K562 (cell line): ENCODE measurements around the gene NDUFAF3. TPM values are rescaled to one million over a fixed set of nuclear protein-coding genes. Genes with fewer than 3 reads are reported as not detected.

Experiments
- ATAC-seq: fragments of 200-7000 bp; cut with Tn5 transposase; 3 replicates; pipeline ENCODE4 v1.9.1; 2020; ENCODE audit warnings: moderate library complexity
- BruUV-seq: library from RNA; stranded (reverse); fragments of 400-500 nt; replicated peaks from 2 replicates; lab custom pipeline; 2021; lab: Mats Ljungman, UMichigan
- CTCF ChIA-PET: fragments of 300-600 bp; formaldehyde crosslinking; extraction: SDS; loops from one replicate; lab custom pipeline; 2021; ENCODE audit warnings: low intra/inter-chr PET ratio; lab: Yijun Ruan, JAX
- POLR2A ChIA-PET: fragments of 300-600, 350-650 bp; sonication (Branson Sonifier 250); formaldehyde crosslinking; extraction: SDS; loops from one replicate; lab custom pipeline; 2021; ENCODE audit warnings: antibody characterized with exemption, inconsistent platforms; lab: Yijun Ruan, JAX
- DNase-seq, 4 experiments: peaks; one replicate each; pipeline versions ENCODE4 v3.0.0 to v3.0.0-alpha.2; 2011 to 2018; ENCODE audit warnings: low spot score in 3 of 4, mixed read lengths in 3 of 4; ENCODE audit errors: extremely low read depth in 1 of 4
- FAIRE-seq: peaks from 2 replicates; lab custom pipeline; 2011; peaks lifted over from hg19 to GRCh38; lab: Jason Lieb, UNC
- H2AFZ ChIP-seq: 2 replicates; pipeline ENCODE4 v1.6.0; 2011; ENCODE audit warnings: low read depth, low read length, control low read depth, inconsistent platforms
- H3K27ac ChIP-seq: fragments of 200-600 bp; 3 replicates; pipeline ENCODE4 v1.8.0; 2011; ENCODE audit warnings: low read depth, mild to moderate bottlenecking, control low read depth, inconsistent platforms, low read length, moderate library complexity, mixed read lengths; ENCODE audit errors: extremely low read depth
- H3K27me3 ChIP-seq, 2 experiments: fragments of 300-600 bp in 1 of 2; 2 replicates in 1 of 2; 3 replicates in 1 of 2; pipeline versions ENCODE4 v1.6.0 to v1.8.0; 2011; ENCODE audit warnings: inconsistent platforms in 2 of 2, low read length in 2 of 2, mild to moderate bottlenecking in 1 of 2, mixed read lengths in 1 of 2, moderate library complexity in 1 of 2; ENCODE audit not compliant: control insufficient read depth in 2 of 2, insufficient read depth in 2 of 2
- H3K36me3 ChIP-seq: fragments of 300-600 bp; 3 replicates; pipeline ENCODE4 v1.8.0; 2011; ENCODE audit warnings: mild to moderate bottlenecking, low read length, inconsistent platforms; ENCODE audit not compliant: control insufficient read depth, insufficient read depth
- H3K4me1 ChIP-seq, 2 experiments: fragments of 200-600 bp in 1 of 2; replicated peaks in 1 of 2; 2 replicates in 1 of 2; 3 replicates in 1 of 2; pipeline versions ENCODE4 v1.5.1 to v1.8.0; 2011; ENCODE audit warnings: inconsistent platforms in 2 of 2, low read length in 2 of 2, mild to moderate bottlenecking in 1 of 2, mixed read lengths in 1 of 2, moderate library complexity in 1 of 2; ENCODE audit not compliant: control insufficient read depth in 2 of 2, insufficient read depth in 2 of 2
- H3K4me2 ChIP-seq: 2 replicates; pipeline ENCODE4 v1.6.1; 2011; ENCODE audit warnings: low read length, control low read depth, inconsistent platforms, mixed read lengths; ENCODE audit not compliant: insufficient read depth
- H3K4me3 ChIP-seq: fragments of 200-600 bp; sonication (generic), shearing (Covaris generic); 2 replicates; pipeline ENCODE4 v1.5.1; 2016; ENCODE audit warnings: control low read depth, inconsistent platforms
- H3K79me2 ChIP-seq: fragments of 200-600 bp; 3 replicates; pipeline ENCODE4 v1.8.0; 2011; ENCODE audit warnings: low read length, inconsistent platforms; ENCODE audit not compliant: control insufficient read depth, insufficient read depth
- H3K9ac ChIP-seq, 2 experiments: 2 replicates each; pipeline versions ENCODE4 v1.6.0 to v1.6.1; 2011; ENCODE audit warnings: low read depth in 2 of 2, low read length in 2 of 2, control low read depth in 1 of 2, inconsistent platforms in 1 of 2, mild to moderate bottlenecking in 1 of 2, mixed read lengths in 1 of 2; ENCODE audit not compliant: insufficient read depth in 1 of 2
- H3K9me1 ChIP-seq: one replicate; pipeline ENCODE4 v1.6.0; 2011; ENCODE audit warnings: inconsistent platforms, mild to moderate bottlenecking, low read length, moderate library complexity; ENCODE audit not compliant: control insufficient read depth, insufficient read depth
- H3K9me3 ChIP-seq: replicated peaks from 2 replicates; pipeline ENCODE4 v1.5.1; 2011; ENCODE audit warnings: low read depth, low read length, inconsistent platforms; ENCODE audit not compliant: control insufficient read depth, insufficient read depth
- H4K20me1 ChIP-seq: replicated peaks from 2 replicates; pipeline ENCODE4 v1.6.1; 2011; ENCODE audit warnings: low read length, inconsistent platforms, mixed read lengths; ENCODE audit not compliant: control insufficient read depth, insufficient read depth
- ADNP ChIP-seq: fragments of 200-800 bp; sonication (Bioruptor generic); IDR thresholded peaks from 2 replicates; pipeline ENCODE4 v1.6.1; 2016; ENCODE audit warnings: missing genetic modification characterization, missing compliant biosample characterization
- CC2D1A ChIP-seq: fragments of 450-650 bp; IDR thresholded peaks from 2 replicates; pipeline ENCODE4 v1.6.1; 2017; ENCODE audit warnings: mild to moderate bottlenecking
- CHD1 ChIP-seq: fragments of 200-600 bp; sonication (generic); IDR thresholded peaks from one replicate; pipeline ENCODE4 v1.6.1; 2012; ENCODE audit warnings: mild to moderate bottlenecking, moderate library complexity, low read length, inconsistent platforms
- HDAC1 ChIP-seq, 2 experiments: fragments of 450-650 bp; IDR thresholded peaks; 2 replicates each; pipeline ENCODE4 v1.6.1; 2016 to 2017; ENCODE audit warnings: inconsistent platforms in 1 of 2, mild to moderate bottlenecking in 1 of 2, moderate library complexity in 1 of 2
- MYC ChIP-seq, 2 experiments: fragments of 250-450 bp in 1 of 2; sonication (Bioruptor Pico) in 1 of 2; IDR thresholded peaks; 2 replicates each; pipeline versions ENCODE4 v1.5.1 to v1.6.1; 2012 to 2021; ENCODE audit warnings: low read depth in 2 of 2, borderline replicate concordance in 1 of 2, improper control_type of control experiment in 1 of 2, low read length in 1 of 2, mild to moderate bottlenecking in 1 of 2, moderate library complexity in 1 of 2
- NFIX ChIP-seq: fragments of 250-450 bp; sonication (Bioruptor Pico); IDR thresholded peaks from 2 replicates; pipeline ENCODE4 v1.4.0; 2020; ENCODE audit warnings: low read depth, mild to moderate bottlenecking, moderate library complexity
- PATZ1 ChIP-seq: fragments of 250-450 bp; sonication (Bioruptor Pico); IDR thresholded peaks from 2 replicates; pipeline ENCODE4 v1.5.0; 2020; ENCODE audit warnings: mild to moderate bottlenecking, borderline replicate concordance
- TFAP4 ChIP-seq: sonication (generic); formaldehyde crosslinking; IDR thresholded peaks from 2 replicates; pipeline ENCODE4 v1.8.0; 2022; ENCODE audit warnings: missing genetic modification reagents, mild to moderate bottlenecking, moderate library complexity, borderline replicate concordance
- ZNF41 ChIP-seq: fragments of 250-450 bp; sonication (Bioruptor Pico); conservative IDR thresholded peaks from 2 replicates; pipeline ENCODE4 v1.4.0; 2020; ENCODE audit warnings: mild to moderate bottlenecking
- ZNF512 ChIP-seq: IDR thresholded peaks from 2 replicates; pipeline ENCODE4 v1.6.1; 2016; ENCODE audit warnings: missing genetic modification characterization, missing compliant biosample characterization
- ZNF764 ChIP-seq: fragments of 250-450 bp; sonication (Bioruptor Pico); IDR thresholded peaks from 2 replicates; pipeline ENCODE4 v1.4.0; 2020; ENCODE audit warnings: low read depth, mild to moderate bottlenecking, moderate library complexity
- WGBS: fragments of 100-300 bp; shearing (Covaris generic); methylation state at CpG from one replicate; pipeline ENCODE4 v1.1.6; 2016; ENCODE audit warnings: low coverage, mixed read lengths; ENCODE audit not compliant: insufficient coverage; ENCODE audit errors: missing lambda C conversion rate; 5-methylcytosine and 5-hydroxymethylcytosine counted together
- in situ Hi-C: fragments of 300-500 bp; cut with MboI; formaldehyde crosslinking; loops from 4 replicates; pipeline ENCODE4 v1.15.0; 2018; ENCODE audit warnings: inconsistent platforms, mixed read lengths
- intact Hi-C: fragments of 100-400 bp; cut with micrococcal nuclease; formaldehyde crosslinking; loops from 2 replicates; pipeline ENCODE4 v1.14.2; 2022
- polyA plus RNA-seq, 8 experiments: library from polyadenylated mRNA; depleted of rRNA in 4 of 8; stranded (reverse) in 5 of 8; unstranded in 3 of 8; fragments of >200 nt; fragmentation: Nextera tagmentation in 2 of 8; fragmentation: Illumina TruSeq in 1 of 8; extraction: Ambion mirVana in 2 of 8; extraction: Trizol in 1 of 8; gene quantifications; 2 replicates each; pipeline versions ENCODE4 v1.2.1 to v1.2.3, GENCODE V29; 2011 to 2014; ENCODE audit warnings: inconsistent platforms in 1 of 8, missing spikeins in 1 of 8
- total RNA-seq, 7 experiments: library from RNA; depleted of rRNA in 6 of 7; stranded (reverse); fragments of >200 nt in 6 of 7; fragmentation: Illumina TruSeq in 2 of 7; extraction: Trizol in 2 of 7; gene quantifications; 2 replicates each; pipeline versions ENCODE4 v1.2.1 to v1.2.3, GENCODE V29; 2011 to 2021; ENCODE audit warnings: low replicate concordance in 1 of 7
- TF ChIP-seq, protein P1 (sequence below): fragments of 450-650 bp; IDR thresholded peaks from 2 replicates; pipeline ENCODE4 v1.6.1; 2016; ENCODE audit warnings: borderline replicate concordance
- TF ChIP-seq, protein P2 (sequence below): fragments of 450-650 bp; IDR thresholded peaks from 2 replicates; pipeline ENCODE4 v1.6.1; 2016

Gene NDUFAF3
- total and polyA plus RNA-seq, 9 of the 15 experiments (the other 6 are each of a cell fraction or from before 2014, with no cell fraction given) = 17.0 to 127 (median 36.3) TPM

- TF ChIP-seq CHD1 = no peak
- TF ChIP-seq, protein P1, sequence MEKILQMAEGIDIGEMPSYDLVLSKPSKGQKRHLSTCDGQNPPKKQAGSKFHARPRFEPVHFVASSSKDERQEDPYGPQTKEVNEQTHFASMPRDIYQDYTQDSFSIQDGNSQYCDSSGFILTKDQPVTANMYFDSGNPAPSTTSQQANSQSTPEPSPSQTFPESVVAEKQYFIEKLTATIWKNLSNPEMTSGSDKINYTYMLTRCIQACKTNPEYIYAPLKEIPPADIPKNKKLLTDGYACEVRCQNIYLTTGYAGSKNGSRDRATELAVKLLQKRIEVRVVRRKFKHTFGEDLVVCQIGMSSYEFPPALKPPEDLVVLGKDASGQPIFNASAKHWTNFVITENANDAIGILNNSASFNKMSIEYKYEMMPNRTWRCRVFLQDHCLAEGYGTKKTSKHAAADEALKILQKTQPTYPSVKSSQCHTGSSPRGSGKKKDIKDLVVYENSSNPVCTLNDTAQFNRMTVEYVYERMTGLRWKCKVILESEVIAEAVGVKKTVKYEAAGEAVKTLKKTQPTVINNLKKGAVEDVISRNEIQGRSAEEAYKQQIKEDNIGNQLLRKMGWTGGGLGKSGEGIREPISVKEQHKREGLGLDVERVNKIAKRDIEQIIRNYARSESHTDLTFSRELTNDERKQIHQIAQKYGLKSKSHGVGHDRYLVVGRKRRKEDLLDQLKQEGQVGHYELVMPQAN = no peak
- no peak for TF ChIP-seq ZNF764 (CRISPR knock-in tag)
- TF ChIP-seq, protein P2, sequence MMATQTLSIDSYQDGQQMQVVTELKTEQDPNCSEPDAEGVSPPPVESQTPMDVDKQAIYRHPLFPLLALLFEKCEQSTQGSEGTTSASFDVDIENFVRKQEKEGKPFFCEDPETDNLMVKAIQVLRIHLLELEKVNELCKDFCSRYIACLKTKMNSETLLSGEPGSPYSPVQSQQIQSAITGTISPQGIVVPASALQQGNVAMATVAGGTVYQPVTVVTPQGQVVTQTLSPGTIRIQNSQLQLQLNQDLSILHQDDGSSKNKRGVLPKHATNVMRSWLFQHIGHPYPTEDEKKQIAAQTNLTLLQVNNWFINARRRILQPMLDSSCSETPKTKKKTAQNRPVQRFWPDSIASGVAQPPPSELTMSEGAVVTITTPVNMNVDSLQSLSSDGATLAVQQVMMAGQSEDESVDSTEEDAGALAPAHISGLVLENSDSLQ = no peak
- TF ChIP-seq PATZ1 = no peak
- no peak for TF ChIP-seq MYC (IDR thresholded peaks at IDR 0.05; ENCODE audit: low read depth, low read length)
- no peak for TF ChIP-seq MYC (CRISPR knock-in tag; IDR thresholded peaks at IDR 0.05; ENCODE audit: borderline replicate concordance, low read depth)
- no peak for TF ChIP-seq HDAC1 (IDR thresholded peaks at IDR 0.05)
- no peak for TF ChIP-seq TFAP4 (CRISPR knock-in tag)
- no peak for TF ChIP-seq ZNF512 (tag)
- no peak for TF ChIP-seq ADNP (tag)
- TF ChIP-seq CC2D1A = no peak
- no peak for TF ChIP-seq ZNF41 (CRISPR knock-in tag)
- no peak for TF ChIP-seq NFIX (CRISPR knock-in tag)
- no peaks in the 10 kb centered on the region for H3K9me3 ChIP-seq
- H3K4me1 ChIP-seq = no peaks in the 10 kb centered on the region; a peak in 1 of 5 replicates
- WGBS = no CpG with 5 or more reads among the region's 1 CpG
- H3K27me3 ChIP-seq = no peaks in the 10 kb centered on the region
- no peak for FAIRE-seq
- BruUV-seq = TSS peak; percentile 28
- CTCF ChIA-PET = no interaction called here
- POLR2A ChIA-PET = interaction anchor here (1.0 kb wide), 1 partner anchor 9 kb away, joined by 3 read pairs; no protein-coding TSS in a partner anchor
- H2AFZ ChIP-seq = no peak overlapping the region
- peaks cover 68% of the 10 kb centered on the region; the same call in 2 of the 3 replicates for H3K36me3 ChIP-seq
- no peak overlapping the region for H3K27ac ChIP-seq
- peaks cover 3% of the 10 kb centered on the region for H3K9me1 ChIP-seq
- no peak overlapping the region for H3K4me3 ChIP-seq
- H3K4me2 ChIP-seq = no peak overlapping the region
- H4K20me1 ChIP-seq = no peaks in the 10 kb centered on the region
- no peak overlapping the region for H3K9ac ChIP-seq
- intact Hi-C loops (no loop called here), in situ Hi-C loops (no loop called here)
- peaks cover 2% of the 10 kb centered on the region; the same call in 2 of the 3 replicates for H3K79me2 ChIP-seq
- no peak for ATAC-seq
- no peak for DNase-seq
Observed at GRCh38 chr3:49053543-49053942, 31.6 kb downstream of the NDUFAF3 start.
